ENCODE data around the gene FIS1.

DNA sequence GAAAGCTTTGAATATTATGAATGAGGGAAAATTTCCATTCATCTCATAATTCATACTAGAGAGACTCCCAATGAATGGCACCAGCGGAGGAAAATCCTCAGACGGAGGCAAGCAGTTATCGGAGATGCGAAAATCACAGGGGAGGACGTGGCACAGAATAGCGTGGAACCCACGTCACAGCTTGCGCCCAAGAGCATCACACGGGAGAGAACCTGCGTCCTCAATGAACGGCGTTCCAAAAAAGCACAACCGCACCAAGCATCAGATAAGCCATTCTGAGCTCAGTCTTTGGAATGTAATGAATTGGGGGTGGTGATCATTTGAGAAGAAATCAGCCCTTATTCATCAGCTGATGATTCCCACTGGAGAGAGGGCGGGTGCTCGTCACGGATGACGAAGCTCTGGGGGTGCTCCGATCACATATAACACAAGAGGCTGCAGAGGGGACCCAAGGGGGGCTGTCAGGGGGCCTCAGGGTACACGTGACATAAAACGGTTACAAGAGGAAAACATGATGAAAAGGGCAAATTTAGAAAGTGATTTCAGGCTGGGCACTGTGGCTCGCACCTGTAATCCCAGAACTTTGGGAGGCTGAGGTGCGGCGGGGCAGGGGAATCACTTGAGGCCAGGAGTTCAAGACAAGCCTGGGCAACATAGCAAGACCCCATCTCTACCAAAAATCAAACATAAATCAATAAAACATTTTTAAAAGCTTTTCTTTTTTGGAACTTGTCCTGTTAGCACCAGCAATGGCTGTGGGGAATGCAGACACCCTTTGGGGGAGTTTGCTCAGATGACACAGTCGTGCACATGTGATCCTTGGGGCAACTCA lies 33.8 kb upstream of the FIS1 start:
- TF ChIP-seq, protein P1, sequence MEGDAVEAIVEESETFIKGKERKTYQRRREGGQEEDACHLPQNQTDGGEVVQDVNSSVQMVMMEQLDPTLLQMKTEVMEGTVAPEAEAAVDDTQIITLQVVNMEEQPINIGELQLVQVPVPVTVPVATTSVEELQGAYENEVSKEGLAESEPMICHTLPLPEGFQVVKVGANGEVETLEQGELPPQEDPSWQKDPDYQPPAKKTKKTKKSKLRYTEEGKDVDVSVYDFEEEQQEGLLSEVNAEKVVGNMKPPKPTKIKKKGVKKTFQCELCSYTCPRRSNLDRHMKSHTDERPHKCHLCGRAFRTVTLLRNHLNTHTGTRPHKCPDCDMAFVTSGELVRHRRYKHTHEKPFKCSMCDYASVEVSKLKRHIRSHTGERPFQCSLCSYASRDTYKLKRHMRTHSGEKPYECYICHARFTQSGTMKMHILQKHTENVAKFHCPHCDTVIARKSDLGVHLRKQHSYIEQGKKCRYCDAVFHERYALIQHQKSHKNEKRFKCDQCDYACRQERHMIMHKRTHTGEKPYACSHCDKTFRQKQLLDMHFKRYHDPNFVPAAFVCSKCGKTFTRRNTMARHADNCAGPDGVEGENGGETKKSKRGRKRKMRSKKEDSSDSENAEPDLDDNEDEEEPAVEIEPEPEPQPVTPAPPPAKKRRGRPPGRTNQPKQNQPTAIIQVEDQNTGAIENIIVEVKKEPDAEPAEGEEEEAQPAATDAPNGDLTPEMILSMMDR (IDR thresholded peaks at IDR 0.05), result no peak
- no peak for TF ChIP-seq POLR2A (IDR thresholded peaks at IDR 0.05)
